ENCODE results near the gene C19orf12.
A peak's percentile ranks its signal among the peaks of the same experiment; 100 is the strongest.
"Not testable (repeated sequence)": the region's sequence is repeated elsewhere in the genome, so short reads cannot be mapped to it uniquely, and the experiment has no call there.

C19orf12 gene

DNA sequence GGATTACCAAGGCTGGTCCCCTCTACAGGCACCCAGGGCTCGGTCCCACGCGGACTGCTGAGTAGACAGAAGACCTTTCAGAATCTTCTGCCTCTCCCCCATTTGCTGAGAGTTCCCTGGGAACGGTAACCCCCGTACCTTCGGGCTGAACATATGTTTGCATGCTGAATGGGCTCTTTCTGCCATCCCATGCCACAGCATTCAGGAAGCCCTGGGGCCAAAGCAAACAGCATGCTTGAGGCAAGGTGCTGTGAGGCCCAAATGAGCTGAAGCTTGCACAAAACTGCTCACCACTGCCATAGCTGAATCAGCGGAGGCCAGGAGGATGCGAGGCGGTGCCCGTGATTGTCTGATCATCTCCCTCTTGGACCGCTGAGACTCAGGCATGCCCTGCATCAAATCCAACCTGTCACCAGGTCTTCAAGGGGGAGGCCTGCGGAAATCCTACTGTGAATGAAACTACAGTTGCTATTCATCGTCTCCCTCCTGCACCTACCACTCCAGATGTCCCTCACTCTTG, 16.3 kb upstream of the C19orf12 start:
- no peak for DNase-seq (ENCODE audit: low read depth)

DNA sequence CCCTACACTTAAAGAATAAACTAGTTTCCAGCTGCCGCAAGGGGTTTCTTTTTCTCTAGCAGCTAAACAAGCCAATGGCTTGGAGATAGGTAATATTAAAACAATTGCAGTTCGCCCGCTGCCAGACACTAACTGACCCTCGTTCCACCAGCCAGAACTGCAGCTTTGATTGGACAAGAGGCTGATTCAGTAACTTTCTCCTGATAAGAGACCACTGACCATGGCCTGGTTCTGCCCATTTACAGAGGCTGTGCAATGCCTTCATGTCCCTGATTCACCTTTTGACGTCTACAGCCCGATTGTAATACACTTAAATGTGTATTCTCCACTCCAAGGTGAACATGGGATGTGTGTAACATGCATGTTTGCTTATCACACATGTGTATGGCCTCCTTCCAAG, 12.8 kb upstream of the C19orf12 start:
- DNase-seq (ENCODE audit: low read depth) = no peak

DNA sequence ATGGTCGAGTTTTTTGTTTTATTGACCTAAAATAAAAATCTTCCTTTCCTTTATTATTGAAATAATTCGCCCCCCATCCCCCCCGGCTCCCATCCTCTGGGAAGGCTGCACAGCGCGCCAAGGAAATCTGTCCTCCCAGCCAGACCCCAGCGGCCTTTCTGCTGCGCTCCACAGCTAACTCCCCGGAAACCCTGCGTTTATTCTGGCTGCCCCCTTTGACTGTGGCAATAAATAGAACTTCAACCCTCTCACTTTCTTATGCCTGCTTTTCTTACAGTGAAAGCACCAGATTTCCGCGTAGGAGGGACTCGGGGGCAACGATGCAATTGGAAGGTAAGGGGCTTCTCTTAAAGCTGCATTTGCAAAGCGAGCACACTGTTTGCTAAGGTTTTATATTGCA, 9.7 kb upstream of the C19orf12 start:
- DNase-seq (ENCODE audit: low read depth) = no peak

DNA sequence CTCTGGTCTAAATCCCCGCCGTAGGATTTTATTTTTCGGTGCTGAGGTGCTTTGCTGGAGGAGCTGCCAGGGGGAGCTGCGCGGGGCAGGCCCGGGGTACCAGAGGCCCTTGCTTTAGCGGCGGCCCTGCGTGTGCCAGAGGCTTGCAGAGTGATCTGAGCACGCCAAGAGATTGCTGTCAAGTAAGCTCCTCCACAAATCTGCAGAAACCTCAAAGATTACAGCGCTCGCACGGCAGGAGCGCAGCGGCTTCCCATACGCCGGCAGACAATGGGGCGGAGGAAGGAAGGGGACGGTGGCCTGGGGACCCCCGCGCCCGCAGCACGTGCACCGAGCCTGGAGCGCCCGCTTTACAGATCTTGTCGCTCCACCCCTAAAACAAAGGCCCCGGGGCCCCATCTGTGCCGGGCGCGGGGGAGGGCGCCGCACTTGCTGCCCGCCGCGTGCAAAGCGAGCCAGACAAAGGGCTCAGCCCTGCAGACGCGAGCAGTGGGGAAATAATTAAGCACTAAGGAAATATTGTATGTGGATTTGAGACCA, 9.1 kb upstream of the C19orf12 start:
- DNase-seq (ENCODE audit: low read depth) = peak; percentile 34

DNA sequence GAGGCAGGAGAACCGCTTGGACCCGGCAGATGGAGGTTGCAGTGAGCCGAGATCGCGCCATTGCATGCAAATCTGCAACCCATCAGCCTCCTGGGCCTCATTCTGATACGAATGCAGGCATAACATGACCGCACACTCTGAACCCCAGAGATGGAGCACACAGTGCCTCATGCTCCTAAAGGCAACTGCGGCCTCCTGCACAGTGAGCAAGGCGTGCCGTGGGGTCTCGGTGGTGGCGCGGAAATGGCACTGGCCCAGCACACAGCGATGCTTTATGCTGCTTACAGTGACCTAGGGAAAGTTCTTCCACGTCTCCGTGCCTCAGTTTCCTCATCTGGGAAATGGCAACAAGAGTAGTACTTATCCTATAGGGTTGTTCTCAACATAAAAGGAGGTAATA, 2.0 kb upstream of the C19orf12 start:
- DNase-seq (ENCODE audit: low read depth) = no peak

DNA sequence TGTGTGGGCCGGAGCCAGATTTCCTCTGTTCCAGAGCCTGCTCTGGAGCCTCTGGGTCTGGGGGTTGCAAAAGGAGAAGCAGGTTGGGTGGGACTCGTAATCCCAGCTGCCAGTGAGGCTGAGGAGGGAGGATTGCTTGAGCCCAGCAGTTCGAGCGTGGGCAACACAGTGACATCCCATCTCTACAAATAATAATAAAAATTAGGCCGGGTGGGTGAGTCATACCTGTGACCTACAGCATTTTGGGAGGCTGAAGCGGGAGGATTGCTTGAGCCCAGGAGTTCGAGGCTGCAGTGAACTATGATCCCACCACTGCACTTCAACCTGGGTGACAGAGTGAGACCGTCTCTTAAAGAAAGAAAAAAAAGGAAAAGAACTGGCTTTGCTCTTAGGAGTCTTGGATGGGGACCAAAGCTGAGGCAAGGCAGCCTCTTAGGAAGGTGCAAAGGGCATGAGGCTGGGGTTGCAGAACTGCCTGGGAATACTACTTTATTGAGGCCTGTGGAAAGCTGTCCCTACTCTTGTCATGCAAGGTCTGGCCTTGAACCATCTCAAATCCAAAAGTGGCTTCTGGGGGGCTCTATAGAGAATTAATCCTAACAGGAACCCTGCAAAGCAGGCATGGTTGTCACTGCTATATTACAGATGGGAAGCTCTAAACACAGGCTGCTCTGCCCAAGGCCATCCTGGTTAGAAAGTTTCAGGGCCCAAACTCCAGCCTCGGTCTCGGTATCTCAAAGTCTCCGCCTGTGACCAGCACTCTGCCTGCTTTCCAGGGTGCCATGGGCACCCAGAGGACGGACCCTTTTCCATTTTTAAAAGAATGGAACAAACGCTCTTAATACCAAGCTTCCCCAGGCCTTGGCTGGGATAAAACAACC, 880 bp upstream of the C19orf12 start:
- no peak for DNase-seq (ENCODE audit: low read depth)

DNA sequence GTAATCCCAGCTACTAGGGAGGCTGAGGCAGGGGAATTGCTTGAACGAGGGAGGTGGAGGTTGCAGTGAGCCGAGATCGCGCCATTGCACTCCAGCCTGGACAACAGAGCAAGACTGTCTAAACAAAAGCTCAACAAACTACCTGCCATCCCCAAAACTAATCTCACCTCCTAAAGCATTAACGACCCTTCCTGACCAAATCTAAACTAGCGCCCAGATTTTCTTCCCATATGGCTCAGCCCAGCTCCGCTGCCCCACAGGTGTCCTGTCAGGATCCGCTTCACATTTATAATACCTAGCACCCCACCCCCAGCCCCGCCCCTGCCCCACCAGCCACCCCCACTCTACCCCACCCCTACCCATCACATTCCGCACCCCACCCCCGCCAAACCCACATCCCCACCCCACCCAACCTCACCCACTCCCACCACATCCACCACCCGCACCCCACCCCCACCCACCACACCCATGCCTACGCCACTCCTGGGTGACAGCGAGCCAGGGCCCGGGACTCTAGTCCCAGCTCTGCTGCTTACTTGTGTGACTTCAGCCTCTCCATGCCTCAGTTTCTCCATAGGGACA, 599 bp downstream of the C19orf12 start:
- DNase-seq (ENCODE audit: low read depth) = peak; percentile 11

DNA sequence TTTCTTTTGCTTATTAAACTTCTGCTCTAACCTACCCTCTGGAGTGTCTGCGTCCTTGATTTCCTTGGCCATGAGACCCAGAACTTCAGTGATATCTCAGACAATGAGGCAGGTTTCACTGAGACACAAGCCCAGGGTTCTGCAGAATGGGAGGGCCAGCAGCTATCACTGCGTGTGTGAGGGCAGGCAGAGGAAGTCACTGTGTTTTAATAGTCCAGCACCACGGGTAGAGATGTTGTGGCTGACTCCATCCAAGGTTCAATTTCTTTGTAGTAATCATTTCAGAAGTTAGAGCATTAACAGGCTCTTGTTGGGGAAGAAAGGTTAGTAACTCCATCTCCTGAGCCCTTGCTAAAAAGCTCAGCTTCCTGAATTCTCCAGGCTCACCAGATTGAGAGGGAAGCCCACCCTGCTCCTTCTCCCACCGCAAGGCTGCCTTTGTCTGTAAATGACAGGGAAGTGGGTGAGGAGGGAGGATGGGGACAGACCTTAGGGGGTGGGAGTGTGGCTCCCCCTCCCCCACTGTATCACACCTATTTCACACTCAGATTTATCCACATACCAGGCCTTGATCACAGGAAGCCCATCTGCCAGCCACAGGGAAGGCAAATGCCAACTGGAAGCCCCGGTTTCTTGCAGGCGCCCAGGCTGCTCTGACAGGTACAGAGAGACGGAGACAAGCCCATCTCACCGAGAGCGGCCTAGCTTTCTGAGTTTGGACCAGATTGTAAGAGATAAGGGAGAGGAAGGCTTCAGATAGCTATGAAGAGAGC, 2.1 kb downstream of the C19orf12 start:
- DNase-seq (ENCODE audit: low read depth) = no peak

DNA sequence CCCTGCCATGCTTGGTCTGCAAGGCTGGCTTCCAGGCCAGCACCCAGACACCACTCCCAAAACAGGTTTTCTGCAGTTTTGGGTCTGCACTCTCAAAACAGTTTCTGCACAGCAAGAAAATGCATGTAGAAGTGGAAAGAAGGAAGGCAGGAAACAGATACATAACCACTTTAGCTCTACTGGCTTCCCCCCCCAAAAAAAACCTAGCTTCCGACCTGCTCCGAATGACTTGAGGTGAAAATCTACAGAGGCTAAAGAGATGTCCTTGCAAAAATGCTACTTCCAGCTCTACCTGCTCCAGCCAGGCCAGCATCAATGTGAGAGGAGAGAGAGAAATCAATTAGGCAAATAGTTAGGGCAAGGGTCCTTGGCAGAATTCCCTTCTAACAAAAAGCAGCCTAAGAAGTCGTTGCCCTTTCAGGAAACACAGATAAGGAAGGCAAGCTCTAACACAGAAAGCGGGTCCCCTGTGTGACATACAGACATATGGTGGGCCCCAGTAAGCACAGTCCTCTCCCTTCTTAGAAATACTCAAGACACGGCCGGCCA, 3.4 kb downstream of the C19orf12 start:
- DNase-seq (ENCODE audit: low read depth) = no peak

DNA sequence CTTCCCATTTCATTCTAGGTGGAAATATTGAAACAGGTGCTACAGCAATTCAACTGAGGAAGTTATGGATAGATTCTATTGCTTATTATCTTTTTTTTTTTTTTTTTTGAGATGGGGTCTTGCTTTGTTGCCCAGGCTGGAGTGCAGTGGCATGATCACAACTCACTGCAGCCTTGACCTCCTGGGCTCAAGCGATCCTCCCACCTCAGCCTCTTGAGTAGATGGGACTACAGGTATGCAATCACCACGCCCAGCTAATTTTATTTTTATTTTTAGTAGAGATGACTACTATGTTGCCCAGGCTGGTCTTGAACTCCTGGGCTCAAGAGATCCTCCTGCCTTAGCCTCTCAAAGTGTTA, 5.6 kb downstream of the C19orf12 start:
- DNase-seq (ENCODE audit: low read depth) = not testable (repeated sequence)

DNA sequence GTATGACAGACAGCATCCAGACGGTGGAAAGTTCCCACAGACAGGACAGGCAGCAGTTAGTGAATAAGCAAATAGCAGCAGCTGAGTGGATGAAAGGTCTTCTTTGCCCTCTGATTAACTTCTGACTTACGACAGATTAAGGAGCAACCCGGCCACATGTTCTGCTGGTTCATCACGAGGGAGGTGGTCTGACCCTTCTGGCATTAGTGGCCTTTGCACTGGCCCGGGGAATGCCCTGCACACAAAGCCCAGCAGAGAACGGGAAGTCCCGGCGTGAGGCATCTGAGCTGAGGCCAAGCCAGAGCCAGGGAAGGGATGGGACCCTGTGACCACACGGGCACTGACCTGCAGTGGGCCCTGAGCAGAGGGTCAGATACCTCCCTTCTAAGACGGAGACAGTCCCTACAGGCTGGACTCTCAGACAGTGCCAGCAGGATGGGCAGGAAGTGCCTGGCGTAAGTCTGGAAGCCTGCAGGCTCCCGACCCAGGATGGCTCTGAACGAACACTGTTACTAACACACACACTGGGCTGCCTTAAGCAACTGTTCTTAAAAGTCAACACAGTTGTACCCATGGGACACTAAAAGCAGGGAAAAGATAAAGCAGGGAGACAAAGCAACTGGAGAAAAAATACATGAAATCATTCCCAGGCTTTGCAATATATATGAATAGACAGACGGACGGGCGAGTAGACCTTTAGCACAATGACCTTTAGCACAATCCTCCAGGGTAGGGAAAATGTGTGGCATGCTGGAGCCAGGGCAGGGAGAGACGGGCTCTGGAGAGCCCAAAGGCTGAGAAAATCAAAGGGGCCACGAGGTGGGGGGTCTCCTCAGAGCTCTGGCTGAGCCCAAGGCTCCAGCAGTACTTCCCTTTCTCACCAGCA, 6.3 kb downstream of the C19orf12 start:
- no peak for DNase-seq (ENCODE audit: low read depth)

DNA sequence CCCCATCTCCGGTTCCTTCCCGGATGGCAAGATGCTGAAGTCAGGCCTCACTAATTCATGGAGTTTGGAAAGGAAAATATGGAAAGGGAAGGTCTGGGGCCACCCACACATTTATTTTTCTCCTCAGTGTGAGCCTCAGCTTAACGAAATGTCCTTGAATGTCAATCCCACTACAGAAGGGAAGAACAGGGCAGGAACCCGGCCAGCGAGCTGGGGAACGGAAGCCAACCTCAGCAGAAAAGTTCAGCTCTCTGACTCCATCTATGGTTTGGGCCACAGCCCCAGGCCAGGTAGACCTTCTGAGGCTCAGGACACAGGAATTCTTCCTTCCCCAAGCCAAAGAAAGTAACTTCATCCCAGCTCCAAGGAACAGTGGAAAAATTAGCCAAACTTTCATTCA, 8.4 kb downstream of the C19orf12 start:
- no peak for DNase-seq (ENCODE audit: low read depth)

DNA sequence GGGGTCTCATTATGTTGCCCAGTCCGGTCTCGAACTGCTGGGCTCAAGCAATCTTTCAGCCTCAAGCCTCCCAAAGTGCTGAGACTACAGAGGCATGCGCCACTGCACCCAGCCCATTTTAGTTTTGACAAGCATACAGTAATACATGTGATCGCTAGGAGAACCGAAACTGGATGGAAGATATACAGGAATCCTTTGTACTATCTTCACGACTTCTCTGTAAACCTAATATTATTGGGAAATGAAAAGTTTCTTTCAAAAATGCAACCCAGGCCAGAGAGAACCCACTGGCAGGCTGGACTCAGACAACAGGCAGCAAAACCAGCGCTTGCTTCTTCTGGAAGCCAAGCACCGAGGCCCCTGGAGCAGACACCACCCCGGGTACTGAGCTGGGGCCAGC, 9.4 kb downstream of the C19orf12 start:
- DNase-seq (ENCODE audit: low read depth) = no peak

DNA sequence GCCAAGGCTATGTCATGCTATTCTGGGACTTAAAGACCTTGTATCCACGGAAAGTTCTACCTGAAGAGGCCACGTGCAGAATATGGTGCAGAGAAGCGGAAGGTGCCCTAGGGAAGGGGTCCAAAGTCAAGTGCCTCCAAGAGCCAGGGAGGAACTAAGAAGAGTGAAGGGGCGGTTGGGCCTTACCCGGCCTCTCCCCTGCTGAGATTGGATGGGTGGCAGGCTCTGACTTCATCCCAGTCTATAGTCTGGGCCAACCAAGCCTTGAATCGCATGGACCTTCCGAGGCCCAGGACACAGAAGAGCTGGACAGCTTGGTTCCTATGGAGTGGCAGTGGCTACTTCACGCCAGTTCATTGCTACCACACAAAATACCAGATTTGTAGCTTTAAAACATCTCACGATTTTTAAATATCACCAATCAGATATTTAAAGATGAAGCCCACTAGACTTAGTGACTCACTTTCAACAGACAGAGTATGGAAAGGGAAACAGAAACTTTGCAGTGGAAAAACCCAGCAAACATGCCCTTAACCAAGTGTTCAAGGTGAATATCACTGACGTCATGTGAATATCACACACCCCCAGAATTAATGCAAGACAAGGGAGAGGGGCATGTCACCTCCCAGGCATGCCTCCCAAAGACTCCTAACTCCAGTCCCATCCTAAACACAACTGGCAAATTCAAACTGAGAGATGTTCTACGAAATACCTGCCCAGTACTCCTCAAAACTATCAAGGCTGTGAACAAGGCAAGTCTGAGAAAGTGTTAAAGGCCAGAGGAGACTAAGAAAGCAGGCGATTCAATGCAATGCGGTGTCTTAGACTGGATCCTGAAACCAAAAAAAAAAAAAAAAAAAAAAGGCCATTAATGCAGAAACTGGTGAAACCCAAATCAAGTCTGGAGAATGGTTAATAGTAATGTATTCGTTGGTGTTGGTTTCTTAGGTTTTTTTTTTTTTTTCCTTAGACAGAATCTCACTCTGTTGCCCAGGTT, 10.2 kb downstream of the C19orf12 start:
- DNase-seq (ENCODE audit: low read depth) = no peak

DNA sequence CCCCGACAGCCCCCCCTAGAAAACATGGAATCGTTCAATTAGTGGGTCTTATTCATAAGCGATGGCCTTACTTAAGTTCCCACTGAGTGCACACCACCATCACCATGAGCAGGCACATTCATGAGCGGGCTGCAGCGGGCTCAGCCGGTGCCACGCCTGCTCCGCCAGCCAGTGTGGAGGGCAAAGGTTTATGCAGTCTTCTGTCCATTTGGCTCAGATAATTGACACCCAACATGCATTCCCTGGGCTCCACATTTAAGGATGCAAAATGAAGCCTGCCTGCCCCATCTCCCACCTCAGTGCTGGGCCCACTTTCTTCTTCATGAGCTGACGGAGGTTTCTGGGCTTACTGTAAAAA, 12.1 kb downstream of the C19orf12 start:
- no peak for DNase-seq (ENCODE audit: low read depth)

DNA sequence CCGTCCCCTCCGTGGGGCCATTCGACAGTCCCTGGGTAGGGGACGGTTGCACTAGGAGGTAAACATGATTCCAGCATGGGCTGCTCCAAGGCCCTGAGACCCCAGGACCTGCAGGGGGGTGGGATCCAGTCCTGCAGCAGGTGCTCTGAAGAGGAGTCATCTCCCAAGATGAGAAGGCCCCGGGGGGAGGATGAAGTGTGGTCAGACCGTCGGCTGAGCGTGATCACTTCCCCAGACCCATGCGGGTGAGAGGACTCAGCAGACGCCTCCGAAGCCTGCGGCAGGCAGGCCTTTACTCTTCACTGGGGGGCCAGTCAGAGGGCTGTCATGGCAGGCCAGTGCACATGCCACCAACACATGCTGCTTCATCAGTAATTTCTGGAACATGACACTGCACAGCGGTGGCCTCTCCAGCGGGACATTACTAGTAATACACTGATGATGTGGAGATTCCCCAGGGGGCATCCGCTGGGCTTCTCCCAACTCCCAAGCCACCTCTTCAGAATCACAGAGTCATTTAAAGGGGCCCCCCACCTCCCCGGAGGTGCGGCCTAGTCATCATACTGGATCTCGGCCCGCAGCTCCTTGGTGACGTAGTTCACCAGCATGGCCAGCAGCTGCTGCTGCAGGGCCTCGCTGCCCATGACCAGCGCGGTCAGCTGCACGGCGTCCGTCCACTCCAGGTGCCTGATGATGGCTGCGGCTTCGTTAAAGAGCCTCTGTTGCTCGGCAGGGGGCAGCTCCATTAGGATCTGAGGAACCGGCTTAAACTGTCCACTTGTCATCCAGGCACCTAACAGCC, 12.7 kb downstream of the C19orf12 start:
- no peak for DNase-seq (ENCODE audit: low read depth)

DNA sequence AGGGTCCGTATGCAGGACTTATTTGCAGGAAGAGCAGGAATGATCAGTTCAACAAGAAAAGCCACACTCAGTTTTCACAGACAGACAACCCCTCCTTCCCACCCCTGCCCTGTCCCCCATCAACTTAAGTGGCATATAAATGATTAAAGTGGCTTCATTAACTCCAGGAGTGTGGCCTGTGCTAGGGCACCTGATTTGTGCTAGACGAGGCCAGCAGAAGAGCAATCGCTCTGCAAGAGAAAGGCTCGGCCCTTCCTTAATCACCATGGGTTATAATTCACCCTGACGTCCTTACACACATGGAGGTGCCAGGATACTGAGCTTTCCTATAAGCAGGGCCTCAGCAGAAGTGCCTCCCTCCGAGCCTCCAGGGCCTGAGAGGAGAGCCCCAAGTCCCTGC, 14.6 kb downstream of the C19orf12 start:
- DNase-seq (ENCODE audit: low read depth) = no peak

DNA sequence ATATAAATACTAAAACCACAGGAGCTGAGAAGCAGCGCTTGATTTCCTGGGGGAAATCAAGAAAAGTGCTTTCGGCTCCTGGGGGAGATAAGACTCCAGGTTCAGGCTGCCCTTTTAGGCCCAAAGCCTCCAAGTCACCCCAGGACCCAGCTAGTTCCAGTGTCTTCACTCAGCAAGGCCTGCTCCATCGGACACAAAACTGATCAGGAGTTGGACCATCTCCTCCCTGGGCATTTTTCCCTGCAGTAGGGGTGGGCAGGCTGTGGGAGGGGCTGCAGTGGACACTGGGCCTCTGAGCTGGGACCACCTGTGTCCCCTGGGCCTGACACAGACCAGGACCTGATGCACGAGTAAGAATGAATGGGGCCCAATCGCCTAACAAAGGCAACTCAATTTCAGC, 15.2 kb downstream of the C19orf12 start:
- no peak for DNase-seq (ENCODE audit: low read depth)
